Activated naive CD8-positive, alpha-beta T cell treated with anti-CD3 and anti-CD28 coated beads, Interleukin-2, amount 50 U/mL, for 24 hours (primary cell): ENCODE measurements around the gene DIAPH2.

Source experiments
- ATAC-seq: fragments of 150-1000 bp; cut with Tn5 transposase; one replicate; pipeline ENCODE4 v1.10.0; 2021
- DNase-seq: peaks from one replicate; pipeline ENCODE4 v3.0.0; 2021
- H3K27ac Mint-ChIP-seq: one replicate; pipeline ENCODE4 v1.8.0; 2021; ENCODE audit warnings: mild to moderate bottlenecking, mixed read lengths
- H3K27me3 Mint-ChIP-seq: one replicate; pipeline ENCODE4 v1.8.0; 2021; ENCODE audit warnings: mixed read lengths
- H3K36me3 Mint-ChIP-seq: one replicate; pipeline ENCODE4 v1.8.0; 2021; ENCODE audit warnings: low read depth, mixed read lengths
- H3K4me1 Mint-ChIP-seq: one replicate; pipeline ENCODE4 v1.8.0; 2021; ENCODE audit warnings: mixed read lengths
- H3K4me3 Mint-ChIP-seq: one replicate; pipeline ENCODE4 v1.8.0; 2021; ENCODE audit warnings: mild to moderate bottlenecking, moderate library complexity, mixed read lengths
- H3K9me3 Mint-ChIP-seq: one replicate; pipeline ENCODE4 v1.8.0; 2021; ENCODE audit warnings: mixed read lengths

Gene DIAPH2

DNA sequence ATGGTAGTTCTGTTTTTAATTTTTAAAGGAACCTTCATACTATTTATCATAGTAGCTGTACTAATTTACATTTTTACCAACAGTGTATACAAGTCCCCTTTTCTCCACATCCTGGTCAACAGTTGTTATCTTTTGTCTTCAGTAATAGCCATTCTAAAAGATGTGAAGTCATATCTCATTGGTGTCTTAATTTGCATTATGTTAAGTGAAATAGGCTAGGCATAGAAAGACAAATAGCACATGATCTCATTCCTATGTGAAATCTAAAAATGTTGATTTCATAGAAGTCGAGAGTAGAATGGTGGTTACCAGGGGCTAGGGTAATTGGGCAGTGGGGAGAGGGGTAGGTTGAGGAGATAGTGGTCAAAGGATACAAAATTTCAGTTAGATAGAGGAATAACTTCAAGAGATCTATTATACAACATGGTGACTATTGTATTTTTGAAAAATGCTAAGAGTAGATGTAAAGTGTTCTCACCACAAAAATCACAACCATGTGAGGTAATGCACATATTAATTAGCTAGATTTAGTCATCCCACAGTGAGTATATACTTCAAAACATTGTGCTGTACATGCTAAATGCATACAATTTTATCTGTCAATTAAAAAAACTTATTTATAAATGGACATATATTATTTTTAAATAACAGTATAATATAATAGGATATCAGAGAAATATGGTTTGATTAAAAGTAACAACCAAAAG lies 58.9 kb downstream of the DIAPH2 start:
- Mint-ChIP-seq H3K27me3 (no peaks in the 10 kb centered on the region), H3K9me3 (no peaks in the 10 kb centered on the region), H3K4me1 (no peaks in the 10 kb centered on the region), H3K27ac (no peak overlapping the region), H3K4me3 (no peak overlapping the region), H3K36me3 (peaks cover 8% of the 10 kb centered on the region)
- no peak for DNase-seq
- ATAC-seq: no peak

GRCh38 chrX:96752781-96753180 lies 68.1 kb downstream of the DIAPH2 start:
- DNase-seq (no peak), ATAC-seq (no peak)
- H3K4me1 Mint-ChIP-seq: no peaks in the 10 kb centered on the region
- no peak overlapping the region for H3K4me3 Mint-ChIP-seq
- H3K27ac Mint-ChIP-seq: no peak overlapping the region
- H3K9me3 Mint-ChIP-seq: peaks cover 4% of the 10 kb centered on the region
- no peaks in the 10 kb centered on the region for H3K27me3 Mint-ChIP-seq
- H3K36me3 Mint-ChIP-seq: peaks cover 2% of the 10 kb centered on the region

DNA sequence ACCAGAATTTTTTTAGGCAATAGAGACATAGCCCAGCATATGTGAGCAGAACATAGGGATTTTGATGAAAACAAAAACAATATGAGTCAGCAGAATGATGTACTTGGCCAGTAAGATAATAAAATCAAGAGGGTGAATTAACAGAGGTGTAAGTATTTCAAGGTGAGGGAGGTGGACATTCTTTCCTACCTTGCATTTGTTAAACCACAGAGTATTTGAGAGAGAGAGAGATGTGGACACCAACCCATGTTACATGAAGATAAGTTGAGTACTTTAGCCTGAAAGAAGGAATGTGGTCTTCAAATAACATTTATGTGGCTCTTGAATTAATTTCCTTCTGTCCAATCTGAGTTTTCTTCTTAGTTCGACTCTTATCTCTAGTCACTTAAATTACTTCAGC lies 68.6 kb downstream of the DIAPH2 start:
- Mint-ChIP-seq H3K4me3 (no peak overlapping the region), H3K27ac (no peak overlapping the region), H3K4me1 (no peaks in the 10 kb centered on the region), H3K27me3 (no peaks in the 10 kb centered on the region), H3K36me3 (peaks cover 2% of the 10 kb centered on the region), H3K9me3 (peaks cover 4% of the 10 kb centered on the region)
- DNase-seq (no peak), ATAC-seq (no peak)

- Mint-ChIP-seq H3K36me3 (peaks cover 4% of the 10 kb centered on the region), H3K27ac (no peak overlapping the region), H3K4me1 (no peaks in the 10 kb centered on the region), H3K4me3 (no peak overlapping the region), H3K27me3 (no peaks in the 10 kb centered on the region), H3K9me3 (peaks cover 4% of the 10 kb centered on the region)
- no peak for DNase-seq
- no peak for ATAC-seq
These were observed 71.8 kb downstream of the DIAPH2 start for GRCh38 chrX:96756491-96756890.

- Mint-ChIP-seq H3K9me3 (no peaks in the 10 kb centered on the region), H3K4me3 (no peak overlapping the region), H3K4me1 (peaks cover 7% of the 10 kb centered on the region), H3K27ac (no peak overlapping the region), H3K36me3 (peaks cover 3% of the 10 kb centered on the region), H3K27me3 (no peaks in the 10 kb centered on the region)
- ATAC-seq (no peak), DNase-seq (no peak)
These were observed 76.9 kb downstream of the DIAPH2 start for GRCh38 chrX:96761566-96761965.

DNA sequence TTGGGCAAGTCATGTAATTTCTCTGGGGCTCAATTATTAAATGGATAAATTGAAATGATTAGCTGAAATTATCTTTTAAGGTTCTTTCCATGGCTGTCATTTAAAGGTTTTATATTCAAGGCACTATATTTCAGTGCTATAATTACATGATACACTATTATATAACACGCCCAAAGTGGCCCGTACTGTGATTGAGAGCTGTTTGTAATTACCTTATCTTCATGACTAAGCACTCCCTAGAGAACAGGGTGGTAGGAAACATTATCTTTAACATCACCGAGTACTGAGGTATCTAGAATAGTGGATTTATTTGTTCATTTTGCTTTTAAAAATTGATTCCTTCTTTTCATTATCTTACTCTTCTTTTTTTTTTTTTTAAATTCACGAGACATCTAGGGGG lies 79.0 kb downstream of the DIAPH2 start:
- no peaks in the 10 kb centered on the region for H3K9me3 Mint-ChIP-seq
- H3K27ac Mint-ChIP-seq: no peak overlapping the region
- H3K4me1 Mint-ChIP-seq: peaks cover 7% of the 10 kb centered on the region
- DNase-seq: no peak
- H3K4me3 Mint-ChIP-seq: no peak overlapping the region
- ATAC-seq: no peak
- peaks cover 3% of the 10 kb centered on the region for H3K36me3 Mint-ChIP-seq
- no peaks in the 10 kb centered on the region for H3K27me3 Mint-ChIP-seq

DNA sequence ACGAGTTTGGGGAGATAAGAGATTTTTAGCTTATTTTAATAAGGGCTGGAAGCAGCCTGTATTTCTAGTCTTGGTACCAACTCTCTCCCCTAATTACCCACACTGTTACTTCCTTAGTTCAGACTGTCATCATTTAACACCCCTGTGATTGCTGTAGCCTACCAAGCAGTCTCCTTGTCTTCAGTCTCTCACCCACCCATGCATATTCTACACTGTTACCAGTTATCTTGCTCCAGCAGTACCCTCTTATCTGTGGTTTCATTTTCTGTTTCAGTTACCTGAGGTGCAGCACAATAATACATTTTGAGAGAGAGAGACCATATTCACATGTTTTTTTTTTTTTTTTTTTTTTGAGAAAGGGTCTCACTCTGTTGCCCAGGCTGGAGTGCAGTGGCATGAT lies 80.2 kb downstream of the DIAPH2 start:
- ATAC-seq: no peak
- no peak overlapping the region for H3K27ac Mint-ChIP-seq
- no peak for DNase-seq
- H3K27me3 Mint-ChIP-seq: no peaks in the 10 kb centered on the region
- H3K9me3 Mint-ChIP-seq: no peaks in the 10 kb centered on the region
- H3K4me1 Mint-ChIP-seq: peaks cover 7% of the 10 kb centered on the region
- no peak overlapping the region for H3K4me3 Mint-ChIP-seq
- peaks cover 3% of the 10 kb centered on the region for H3K36me3 Mint-ChIP-seq

DNA sequence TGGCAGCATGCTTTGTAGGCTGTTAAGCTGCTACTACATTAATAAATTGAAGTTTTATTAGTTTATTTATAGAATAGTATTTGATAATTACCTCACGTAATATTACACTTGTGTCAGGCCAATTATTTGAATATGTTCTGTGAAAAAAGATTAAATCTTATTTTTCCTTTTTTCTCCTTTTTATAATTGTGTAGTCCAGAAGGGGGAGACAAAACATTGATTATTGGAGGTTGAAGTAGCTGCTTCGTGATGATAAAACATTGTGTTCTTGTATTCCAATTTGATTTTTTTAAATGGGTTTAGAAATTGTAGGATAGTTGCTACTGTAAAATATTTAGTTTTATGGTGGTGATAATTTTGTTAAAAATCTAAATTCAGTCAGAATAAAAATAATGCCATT lies 85.7 kb downstream of the DIAPH2 start:
- Mint-ChIP-seq H3K9me3 (no peaks in the 10 kb centered on the region), H3K4me1 (no peaks in the 10 kb centered on the region), H3K27me3 (no peaks in the 10 kb centered on the region), H3K4me3 (no peak overlapping the region), H3K27ac (no peak overlapping the region), H3K36me3 (no peaks in the 10 kb centered on the region)
- DNase-seq (no peak), ATAC-seq (no peak)

DNA sequence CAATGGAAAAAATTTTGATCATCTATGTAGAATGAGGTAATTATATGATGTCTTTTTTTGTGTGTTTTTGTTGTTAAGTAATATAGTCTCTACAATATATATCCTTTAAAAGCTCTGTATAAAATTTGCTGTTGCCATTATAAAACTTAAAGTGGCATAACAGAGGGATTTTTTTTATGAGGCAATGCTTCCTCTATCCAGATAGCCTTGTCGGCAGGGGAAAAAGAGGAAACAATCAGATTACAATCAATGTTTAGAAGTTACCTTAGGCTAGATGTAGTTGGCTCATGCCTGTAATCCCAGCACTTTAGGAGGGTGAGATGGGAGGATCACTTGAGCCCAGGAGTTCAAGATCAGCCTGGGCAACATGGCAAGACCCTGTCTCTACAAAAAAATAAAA lies 86.8 kb downstream of the DIAPH2 start:
- Mint-ChIP-seq H3K27ac (no peak overlapping the region), H3K9me3 (no peaks in the 10 kb centered on the region), H3K4me1 (no peaks in the 10 kb centered on the region), H3K36me3 (no peaks in the 10 kb centered on the region), H3K4me3 (no peak overlapping the region), H3K27me3 (no peaks in the 10 kb centered on the region)
- ATAC-seq (no peak), DNase-seq (no peak)

DNA sequence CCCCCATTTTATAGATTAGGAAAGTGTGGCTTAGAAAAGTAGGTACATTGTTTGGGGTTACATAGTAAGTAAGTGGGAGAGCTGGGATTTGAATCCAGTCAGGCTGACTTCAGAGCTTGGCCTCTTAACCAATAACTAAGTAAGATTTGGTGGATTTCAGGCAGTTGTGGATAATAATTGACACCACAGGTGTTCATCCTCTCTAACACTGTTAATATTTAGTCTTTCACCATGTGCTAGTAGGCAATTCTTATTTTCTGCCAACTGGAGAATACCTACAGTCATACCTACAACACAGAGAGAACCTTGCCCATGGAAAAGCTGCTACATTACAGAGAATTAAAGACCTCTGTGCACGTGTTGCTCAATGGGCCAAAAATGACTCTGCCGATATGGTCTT lies 89.5 kb downstream of the DIAPH2 start:
- Mint-ChIP-seq H3K36me3 (no peaks in the 10 kb centered on the region), H3K27me3 (no peaks in the 10 kb centered on the region), H3K4me3 (no peak overlapping the region), H3K4me1 (no peaks in the 10 kb centered on the region), H3K27ac (no peak overlapping the region), H3K9me3 (no peaks in the 10 kb centered on the region)
- ATAC-seq (no peak), DNase-seq (no peak)

- H3K27ac Mint-ChIP-seq: no peak overlapping the region
- H3K36me3 Mint-ChIP-seq: no peaks in the 10 kb centered on the region
- no peaks in the 10 kb centered on the region for H3K27me3 Mint-ChIP-seq
- ATAC-seq: no peak
- DNase-seq: no peak
- H3K4me1 Mint-ChIP-seq: no peaks in the 10 kb centered on the region
- H3K4me3 Mint-ChIP-seq: no peak overlapping the region
- no peaks in the 10 kb centered on the region for H3K9me3 Mint-ChIP-seq
These were observed 92.3 kb downstream of the DIAPH2 start for GRCh38 chrX:96776966-96777365.

DNA sequence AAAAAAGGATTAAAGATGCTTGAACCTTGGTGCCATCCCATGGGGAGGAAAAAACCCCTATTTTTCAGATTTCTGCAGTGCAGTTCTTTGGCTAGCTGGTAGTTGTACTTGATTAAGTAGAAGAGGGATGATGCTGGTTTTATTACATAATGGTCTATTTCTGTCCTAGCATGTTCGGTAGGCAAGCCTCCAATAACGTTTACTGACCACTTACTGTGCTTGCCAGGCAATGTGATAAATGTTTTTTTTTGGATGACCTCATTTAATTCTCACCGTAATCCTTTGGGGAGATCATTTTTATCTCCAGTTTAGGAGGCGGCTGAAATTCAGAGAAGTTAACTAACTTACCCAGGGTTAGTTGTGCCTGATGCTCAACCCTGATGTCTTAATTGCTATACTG lies 106.9 kb downstream of the DIAPH2 start:
- no peak overlapping the region for H3K27ac Mint-ChIP-seq
- no peak overlapping the region for H3K4me3 Mint-ChIP-seq
- DNase-seq (no peak), ATAC-seq (no peak)
- no peaks in the 10 kb centered on the region for H3K36me3 Mint-ChIP-seq
- no peaks in the 10 kb centered on the region for H3K27me3 Mint-ChIP-seq
- H3K9me3 Mint-ChIP-seq: no peaks in the 10 kb centered on the region
- no peaks in the 10 kb centered on the region for H3K4me1 Mint-ChIP-seq

- Mint-ChIP-seq H3K27me3 (no peaks in the 10 kb centered on the region), H3K4me3 (no peak overlapping the region), H3K9me3 (no peaks in the 10 kb centered on the region), H3K36me3 (no peaks in the 10 kb centered on the region), H3K4me1 (no peaks in the 10 kb centered on the region), H3K27ac (no peak overlapping the region)
- ATAC-seq (no peak), DNase-seq (no peak)
These were observed 107.4 kb downstream of the DIAPH2 start for GRCh38 chrX:96792047-96792446.

DNA sequence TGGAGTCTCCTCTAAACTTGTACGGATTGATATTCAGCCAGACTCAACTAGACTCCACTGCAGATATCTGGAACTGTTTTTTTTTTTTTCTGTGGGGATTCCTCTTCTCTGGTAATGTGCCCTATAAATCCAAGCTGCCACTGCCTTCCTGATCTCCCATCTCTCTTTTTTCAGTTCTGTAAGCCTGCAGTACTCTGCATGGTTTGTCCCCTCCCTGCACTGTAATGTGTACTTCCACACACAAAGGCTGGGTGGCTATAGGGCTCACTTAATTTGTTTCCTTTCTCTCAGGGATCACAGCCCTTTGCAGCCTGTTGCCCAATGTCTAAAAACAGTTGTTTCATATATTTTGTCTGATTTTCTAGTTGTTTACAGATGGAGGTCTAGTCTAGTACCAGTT lies 114.3 kb downstream of the DIAPH2 start:
- ATAC-seq: no peak
- no peak overlapping the region for H3K27ac Mint-ChIP-seq

GRCh38 chrX:96807318-96807717 lies 122.7 kb downstream of the DIAPH2 start:
- Mint-ChIP-seq H3K27ac (no peak overlapping the region), H3K27me3 (no peaks in the 10 kb centered on the region), H3K4me3 (no peak overlapping the region), H3K36me3 (peaks cover 2% of the 10 kb centered on the region), H3K4me1 (no peaks in the 10 kb centered on the region), H3K9me3 (peaks cover 1% of the 10 kb centered on the region)
- DNase-seq: no peak
- ATAC-seq: no peak

More for the DNA sequence above, 114.3 kb downstream of the DIAPH2 start:
- Mint-ChIP-seq H3K27me3 (no peaks in the 10 kb centered on the region), H3K4me3 (no peak overlapping the region), H3K9me3 (no peaks in the 10 kb centered on the region), H3K36me3 (no peaks in the 10 kb centered on the region), H3K4me1 (no peaks in the 10 kb centered on the region)
- no peak for DNase-seq

DNA sequence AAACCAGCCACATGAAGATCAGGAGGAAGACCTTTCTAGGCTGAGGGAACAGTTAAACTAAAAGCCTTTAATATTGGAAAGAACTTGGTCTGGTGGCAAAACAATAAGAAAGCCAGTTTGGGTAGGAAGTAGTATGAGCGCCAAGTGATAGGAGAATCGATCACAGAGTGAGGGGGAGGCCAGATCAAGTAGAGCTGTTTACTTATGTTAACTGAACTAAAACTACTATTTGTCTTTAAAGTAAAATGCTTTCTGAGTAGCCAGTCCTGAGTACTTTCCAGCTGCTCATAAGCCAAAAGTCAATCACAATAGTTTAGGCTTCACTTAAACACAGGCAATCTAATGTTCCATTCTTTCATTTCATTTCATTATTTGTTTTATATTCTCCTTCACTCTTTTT lies 136.3 kb downstream of the DIAPH2 start:
- Mint-ChIP-seq H3K9me3 (no peaks in the 10 kb centered on the region), H3K36me3 (no peaks in the 10 kb centered on the region), H3K4me3 (no peak overlapping the region), H3K27me3 (no peaks in the 10 kb centered on the region), H3K27ac (no peak overlapping the region), H3K4me1 (peaks cover 1% of the 10 kb centered on the region)
- ATAC-seq (no peak), DNase-seq (no peak)
